WTC11 (cell line): ENCODE measurements around the gene ADAM12. TPM values are rescaled to one million over a fixed set of nuclear protein-coding genes. Genes with fewer than 3 reads are reported as not detected.

Experiments
- ATAC-seq: fragments of 200-7000 bp; cut with Tn5 transposase; 2 replicates; pipeline ENCODE4 v1.10.0; 2021; ENCODE audit warnings: mild to moderate bottlenecking, moderate library complexity
- CTCF ChIA-PET: fragments of 300-600 bp; sonication (Branson Sonifier 250); formaldehyde crosslinking; loops from one replicate; lab custom pipeline; 2021; ENCODE audit warnings: antibody characterized with exemption; lab: Charles Lee
- POLR2A ChIA-PET: fragments of 350-600 bp; sonication (Branson Sonifier 250); formaldehyde crosslinking; loops from one replicate; lab custom pipeline; 2021; ENCODE audit warnings: antibody characterized with exemption; lab: Charles Lee
- DNase-seq: peaks from one replicate; pipeline ENCODE4 v3.0.0; 2021; ENCODE audit warnings: low spot score
- H3K27ac Mint-ChIP-seq: 2 replicates; pipeline ENCODE4 v1.8.0; 2021; ENCODE audit warnings: mixed read lengths
- H3K27me3 Mint-ChIP-seq: 2 replicates; pipeline ENCODE4 v1.8.0; 2021; ENCODE audit warnings: low read depth, mild to moderate bottlenecking, moderate library complexity, mixed read lengths
- H3K36me3 Mint-ChIP-seq: 2 replicates; pipeline ENCODE4 v1.8.0; 2021; ENCODE audit warnings: mixed read lengths
- H3K4me1 Mint-ChIP-seq: 2 replicates; pipeline ENCODE4 v1.8.0; 2022; ENCODE audit warnings: mixed read lengths
- H3K4me3 Mint-ChIP-seq: 2 replicates; pipeline ENCODE4 v1.8.0; 2021; ENCODE audit warnings: mild to moderate bottlenecking, moderate library complexity, mixed read lengths
- H3K9me3 Mint-ChIP-seq: 2 replicates; pipeline ENCODE4 v1.8.0; 2021; ENCODE audit warnings: mixed read lengths
- ATF3 ChIP-seq: sonication (generic); formaldehyde crosslinking; conservative IDR thresholded peaks from 2 replicates; pipeline ENCODE4 v1.8.1; 2022; ENCODE audit warnings: mild to moderate bottlenecking, missing genetic modification reagents
- E2F1 ChIP-seq: sonication (generic); formaldehyde crosslinking; IDR thresholded peaks from 2 replicates; pipeline ENCODE4 v1.8.0; 2022; ENCODE audit warnings: mild to moderate bottlenecking, missing genetic modification reagents
- E2F5 ChIP-seq: sonication (generic); formaldehyde crosslinking; IDR thresholded peaks from 2 replicates; pipeline ENCODE4 v1.8.1; 2022; ENCODE audit warnings: mild to moderate bottlenecking, moderate library complexity, missing genetic modification reagents
- EMX1 ChIP-seq: fragments of 250-450 bp; sonication (Bioruptor Pico); IDR thresholded peaks from 2 replicates; pipeline ENCODE4 v1.8.0; 2021; ENCODE audit warnings: mild to moderate bottlenecking
- FOXJ3 ChIP-seq: sonication (generic); formaldehyde crosslinking; IDR thresholded peaks from 2 replicates; pipeline ENCODE4 v1.9.0; 2021; ENCODE audit warnings: missing genetic modification reagents, mild to moderate bottlenecking, borderline replicate concordance
- FOXP1 ChIP-seq: sonication (generic); formaldehyde crosslinking; IDR thresholded peaks from 2 replicates; pipeline ENCODE4 v1.8.0; 2022; ENCODE audit warnings: missing genetic modification reagents, mild to moderate bottlenecking, moderate library complexity, borderline replicate concordance
- GABPB1 ChIP-seq: sonication (generic); formaldehyde crosslinking; IDR thresholded peaks from 2 replicates; pipeline ENCODE4 v1.8.1; 2023; ENCODE audit warnings: mild to moderate bottlenecking, missing genetic modification reagents
- HMGA2 ChIP-seq: fragments of 250-450 bp; sonication (Bioruptor Pico); IDR thresholded peaks from 2 replicates; pipeline ENCODE4 v1.4.0; 2021; ENCODE audit warnings: mild to moderate bottlenecking, moderate library complexity
- NFE2L1 ChIP-seq: sonication (generic); formaldehyde crosslinking; IDR thresholded peaks from 2 replicates; pipeline ENCODE4 v1.8.1; 2023; ENCODE audit warnings: missing genetic modification reagents
- NR2C2 ChIP-seq: sonication (generic); formaldehyde crosslinking; IDR thresholded peaks from 2 replicates; pipeline ENCODE4 v1.8.0; 2022; ENCODE audit warnings: mild to moderate bottlenecking, missing genetic modification reagents
- PRDM15 ChIP-seq: sonication (generic); formaldehyde crosslinking; IDR thresholded peaks from 2 replicates; pipeline ENCODE4 v1.8.0; 2022; ENCODE audit warnings: missing genetic modification reagents
- PREB ChIP-seq: sonication (generic); formaldehyde crosslinking; IDR thresholded peaks from 2 replicates; pipeline ENCODE4 v1.8.1; 2022; ENCODE audit warnings: mild to moderate bottlenecking, missing genetic modification reagents, moderate library complexity, borderline replicate concordance
- RORB ChIP-seq: fragments of 250-450 bp; sonication (Bioruptor Pico); IDR thresholded peaks from 2 replicates; pipeline ENCODE4 v1.9.0; 2021; ENCODE audit warnings: mild to moderate bottlenecking
- ZBTB21 ChIP-seq: sonication (generic); formaldehyde crosslinking; IDR thresholded peaks from 2 replicates; pipeline ENCODE4 v1.8.1; 2023; ENCODE audit warnings: mild to moderate bottlenecking, missing genetic modification reagents, borderline replicate concordance
- ZNF263 ChIP-seq: sonication (generic); formaldehyde crosslinking; IDR thresholded peaks from 2 replicates; pipeline ENCODE4 v1.8.1; 2022; ENCODE audit warnings: low read depth, mild to moderate bottlenecking, moderate library complexity, missing genetic modification reagents
- ZNF512 ChIP-seq: sonication (generic); formaldehyde crosslinking; IDR thresholded peaks from 2 replicates; pipeline ENCODE4 v1.8.1; 2022; ENCODE audit warnings: missing genetic modification reagents, borderline replicate concordance
- total RNA-seq: library from RNA; stranded (reverse); gene quantifications from 3 replicates; pipeline ENCODE4 v1.2.3, GENCODE V29; 2021

The ADAM12 gene
- total RNA-seq, 1 experiment from 2014 or later = 0.22 TPM

GRCh38 chr10:126085806-126086205 is 302.5 kb downstream of the ADAM12 start:
- DNase-seq = no peak
- Mint-ChIP-seq H3K4me3 (no peak overlapping the region), H3K9me3 (peaks cover 7% of the 10 kb centered on the region; the same call in 1 of the 2 replicates), H3K27me3 (no peaks in the 10 kb centered on the region; the same call in 1 of the 2 replicates), H3K36me3 (no peaks in the 10 kb centered on the region), H3K27ac (no peak overlapping the region), H3K4me1 (peaks cover 17% of the 10 kb centered on the region)
- ChIA-PET CTCF (no interaction called here), POLR2A (no interaction called here)
- no peak for ATAC-seq
- TF ChIP-seq PRDM15 (CRISPR knock-in tag) (no peak), ZNF263 (CRISPR knock-in tag) (no peak), HMGA2 (CRISPR knock-in tag) (no peak)

GRCh38 chr10:126084369-126084768 is 303.9 kb downstream of the ADAM12 start:
- no peaks in the 10 kb centered on the region for H3K36me3 Mint-ChIP-seq
- no peaks in the 10 kb centered on the region for H3K9me3 Mint-ChIP-seq
- no peak overlapping the region for H3K4me3 Mint-ChIP-seq
- no peak overlapping the region for H3K27ac Mint-ChIP-seq
- H3K27me3 Mint-ChIP-seq = no peaks in the 10 kb centered on the region; the same call in 1 of the 2 replicates
- TF ChIP-seq PREB = no peak
- TF ChIP-seq EMX1 = no peak
- no peak for TF ChIP-seq PRDM15 (CRISPR knock-in tag)
- TF ChIP-seq E2F1 (CRISPR knock-in tag) = no peak
- TF ChIP-seq GABPB1 = no peak
- TF ChIP-seq, all 79 proteins: peak for 0
- ChIA-PET CTCF (no interaction called here), POLR2A (no interaction called here)
- ATAC-seq (no peak), DNase-seq (no peak)
- peaks cover 17% of the 10 kb centered on the region for H3K4me1 Mint-ChIP-seq

- no peak overlapping the region for H3K4me3 Mint-ChIP-seq
- H3K27me3 Mint-ChIP-seq = no peaks in the 10 kb centered on the region; the same call in 1 of the 2 replicates
- no peaks in the 10 kb centered on the region for H3K36me3 Mint-ChIP-seq
- H3K4me1 Mint-ChIP-seq = peaks cover 17% of the 10 kb centered on the region
- ChIA-PET CTCF (no interaction called here), POLR2A (no interaction called here)
- DNase-seq (no peak), ATAC-seq (no peak)
- H3K9me3 Mint-ChIP-seq = no peaks in the 10 kb centered on the region
- H3K27ac Mint-ChIP-seq = no peak overlapping the region
- TF ChIP-seq E2F5 (CRISPR knock-in tag) (no peak), RORB (CRISPR knock-in tag) (no peak), ATF3 (CRISPR knock-in tag) (no peak), ZBTB21 (no peak), NFE2L1 (CRISPR knock-in tag) (no peak), ZNF512 (CRISPR knock-in tag) (no peak), FOXP1 (CRISPR knock-in tag) (no peak), NR2C2 (CRISPR knock-in tag) (no peak), FOXJ3 (CRISPR knock-in tag) (no peak)
Observed at GRCh38 chr10:126083009-126083408, 305.3 kb downstream of the ADAM12 start.
